Natural killer cell (primary cell): Measurements from ENCODE around the gene PLXNC1. TPM values are rescaled to one million over a fixed set of nuclear protein-coding genes. Genes with fewer than 3 reads are reported as not detected.

Source experiments
- ATAC-seq, 3 donors: fragments of 150-1000 bp in 2 of 3; fragments of 200-7000 bp in 1 of 3; cut with Tn5 transposase; 1 replicate in 1 of 3; 2 replicates in 2 of 3; pipeline ENCODE4 v1.10.0; 2021; ENCODE audit warnings: mild to moderate bottlenecking in 2 of 3, moderate library complexity in 2 of 3
- DNase-seq, 2 donors: peaks; one replicate each; pipeline versions ENCODE4 v3.0.0 to v3.0.0-alpha.2; 2013 to 2021; ENCODE audit warnings: mixed read lengths in 1 of 2
- H3K27ac ChIP-seq: one replicate; pipeline ENCODE4 v1.5.1; 2013; ENCODE audit warnings: mild to moderate bottlenecking, low read length
- H3K27me3 ChIP-seq: one replicate; pipeline ENCODE4 v1.6.1; 2013; ENCODE audit warnings: low read length; ENCODE audit not compliant: control insufficient read depth, insufficient read depth
- H3K36me3 ChIP-seq: one replicate; pipeline ENCODE4 v1.6.1; 2013; ENCODE audit warnings: low read length; ENCODE audit not compliant: control insufficient read depth, insufficient read depth
- H3K4me1 ChIP-seq: one replicate; pipeline ENCODE4 v1.6.1; 2013; ENCODE audit warnings: low read length; ENCODE audit not compliant: control insufficient read depth, insufficient read depth
- H3K4me3 ChIP-seq: one replicate; pipeline ENCODE4 v1.5.1; 2013; ENCODE audit warnings: low read length
- H3K9me3 ChIP-seq: one replicate; pipeline ENCODE4 v1.6.1; 2013; ENCODE audit warnings: low read length; ENCODE audit not compliant: control insufficient read depth, insufficient read depth
- H3K27ac Mint-ChIP-seq, 2 donors: one replicate each; pipeline ENCODE4 v1.8.0; 2022; ENCODE audit warnings: mild to moderate bottlenecking in 2 of 2, mixed read lengths in 2 of 2, moderate library complexity in 1 of 2
- H3K27me3 Mint-ChIP-seq, 2 donors: one replicate each; pipeline ENCODE4 v1.8.0; 2022; ENCODE audit warnings: low read depth in 2 of 2, mixed read lengths in 2 of 2
- H3K36me3 Mint-ChIP-seq: one replicate; pipeline ENCODE4 v1.8.0; 2022; ENCODE audit warnings: mixed read lengths
- H3K4me1 Mint-ChIP-seq, 2 donors: one replicate each; pipeline ENCODE4 v1.8.0; 2022; ENCODE audit warnings: mixed read lengths in 2 of 2
- H3K4me3 Mint-ChIP-seq: one replicate; pipeline ENCODE4 v1.8.0; 2022; ENCODE audit warnings: mild to moderate bottlenecking, moderate library complexity, mixed read lengths
- H3K9me3 Mint-ChIP-seq, 2 donors: one replicate each; pipeline ENCODE4 v1.8.0; 2022; ENCODE audit warnings: mixed read lengths in 2 of 2
- WGBS: methylation state at CpG from one replicate; pipeline ENCODE4 v1.1.7; 2013; ENCODE audit warnings: missing lambda C conversion rate; ENCODE audit not compliant: insufficient coverage; 5-methylcytosine and 5-hydroxymethylcytosine counted together
- intact Hi-C: fragments of 100-400 bp; cut with micrococcal nuclease; formaldehyde crosslinking; loops from one replicate; pipeline ENCODE4 v1.14.2; 2022
- total RNA-seq, 4 donors: library from RNA; stranded (reverse); fragments of 120-200 nt in 1 of 4; gene quantifications; one replicate each; pipeline versions ENCODE4 v1.2.3 to v1.2.4, GENCODE V29; 2013 to 2022
- TF ChIP-seq, protein P1 (sequence below): fragments of 200-600 bp; IDR thresholded peaks from one replicate; pipeline ENCODE4 v1.8.0; 2022; ENCODE audit warnings: antibody characterized with exemption

The PLXNC1 gene
- total RNA-seq, 3 donors from 2014 or later (not counting 1 experiment from before 2014, with no cell fraction given) = 22.0 to 30.7 (median 26.5) TPM

DNA sequence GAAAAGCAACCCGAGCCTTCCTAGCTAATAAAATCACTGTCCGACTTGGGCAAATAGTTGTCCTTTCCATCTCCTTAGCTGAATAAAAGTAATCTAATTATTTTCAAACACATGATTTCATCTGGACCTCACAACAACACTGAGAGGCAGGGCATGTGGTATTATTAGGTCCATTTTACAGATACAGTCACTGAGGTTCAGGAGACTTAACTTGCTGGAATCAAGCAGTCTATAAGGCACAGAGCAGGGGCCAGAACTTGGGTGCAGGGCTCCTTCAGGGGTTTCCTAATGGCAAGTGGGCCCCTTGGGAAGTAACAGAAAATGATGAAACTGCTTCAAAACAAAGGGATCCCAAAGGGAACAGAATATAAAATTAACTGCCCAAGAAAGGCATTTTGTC is 15.5 kb downstream of the PLXNC1 start:
- Mint-ChIP-seq H3K4me3 (no peak overlapping the region), H3K27ac (no peak overlapping the region), H3K4me1 (peaks cover 21 to 44% of the 10 kb centered on the region in 2 donors), H3K9me3 (peaks cover 0 to 2% of the 10 kb centered on the region in 2 donors), H3K36me3 (no peaks in the 10 kb centered on the region), H3K27me3 (no peaks in the 10 kb centered on the region)
- TF ChIP-seq, protein P1, sequence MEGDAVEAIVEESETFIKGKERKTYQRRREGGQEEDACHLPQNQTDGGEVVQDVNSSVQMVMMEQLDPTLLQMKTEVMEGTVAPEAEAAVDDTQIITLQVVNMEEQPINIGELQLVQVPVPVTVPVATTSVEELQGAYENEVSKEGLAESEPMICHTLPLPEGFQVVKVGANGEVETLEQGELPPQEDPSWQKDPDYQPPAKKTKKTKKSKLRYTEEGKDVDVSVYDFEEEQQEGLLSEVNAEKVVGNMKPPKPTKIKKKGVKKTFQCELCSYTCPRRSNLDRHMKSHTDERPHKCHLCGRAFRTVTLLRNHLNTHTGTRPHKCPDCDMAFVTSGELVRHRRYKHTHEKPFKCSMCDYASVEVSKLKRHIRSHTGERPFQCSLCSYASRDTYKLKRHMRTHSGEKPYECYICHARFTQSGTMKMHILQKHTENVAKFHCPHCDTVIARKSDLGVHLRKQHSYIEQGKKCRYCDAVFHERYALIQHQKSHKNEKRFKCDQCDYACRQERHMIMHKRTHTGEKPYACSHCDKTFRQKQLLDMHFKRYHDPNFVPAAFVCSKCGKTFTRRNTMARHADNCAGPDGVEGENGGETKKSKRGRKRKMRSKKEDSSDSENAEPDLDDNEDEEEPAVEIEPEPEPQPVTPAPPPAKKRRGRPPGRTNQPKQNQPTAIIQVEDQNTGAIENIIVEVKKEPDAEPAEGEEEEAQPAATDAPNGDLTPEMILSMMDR = no peak
- 95% methylated on average over 2 of the region's 2 CpGs for WGBS
- ATAC-seq (no peak), DNase-seq (no peak)
- no peaks in the 10 kb centered on the region for H3K4me1 ChIP-seq
- H3K27me3 ChIP-seq = no peaks in the 10 kb centered on the region
- no peak overlapping the region for H3K27ac ChIP-seq
- no peaks in the 10 kb centered on the region for H3K9me3 ChIP-seq
- H3K4me3 ChIP-seq = no peak overlapping the region
- no peaks in the 10 kb centered on the region for H3K36me3 ChIP-seq
- intact Hi-C loops = no loop called here

DNA sequence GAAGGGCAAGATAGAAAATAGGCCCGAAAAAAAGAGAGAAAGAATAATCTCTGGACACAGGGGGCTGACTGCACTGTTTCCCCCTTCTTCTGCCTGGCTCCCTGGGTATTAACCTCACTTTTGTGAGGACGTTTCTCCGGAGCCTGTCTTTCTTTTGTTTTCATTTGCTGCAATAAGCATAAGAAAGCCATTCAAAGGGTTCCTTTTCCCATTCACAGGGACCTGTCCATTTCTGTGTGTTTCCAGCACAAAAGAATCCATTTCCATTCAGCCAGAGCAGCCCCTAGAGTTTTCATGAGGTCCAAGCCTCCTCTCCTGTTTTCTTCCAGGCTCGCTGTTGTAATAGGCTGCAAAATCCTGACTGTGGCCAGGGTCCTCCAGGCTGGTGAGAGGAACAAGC is 16.8 kb downstream of the PLXNC1 start:
- no peaks in the 10 kb centered on the region for H3K36me3 Mint-ChIP-seq
- no peak overlapping the region for H3K4me3 Mint-ChIP-seq
- TF ChIP-seq, protein P1 = no peak
- H3K4me1 Mint-ChIP-seq = peaks cover 13 to 38% of the 10 kb centered on the region in 2 donors
- Histone ChIP-seq H3K27ac (no peak overlapping the region), H3K4me3 (no peak overlapping the region), H3K9me3 (no peaks in the 10 kb centered on the region), H3K4me1 (no peaks in the 10 kb centered on the region), H3K27me3 (no peaks in the 10 kb centered on the region), H3K36me3 (no peaks in the 10 kb centered on the region)
- H3K27me3 Mint-ChIP-seq = no peaks in the 10 kb centered on the region
- no peak overlapping the region for H3K27ac Mint-ChIP-seq
- intact Hi-C loops = no loop called here
- peaks cover 0 to 2% of the 10 kb centered on the region in 2 donors for H3K9me3 Mint-ChIP-seq
- ATAC-seq (no peak), DNase-seq (no peak)
- WGBS = 93% methylated on average over 4 of the region's 4 CpGs

DNA sequence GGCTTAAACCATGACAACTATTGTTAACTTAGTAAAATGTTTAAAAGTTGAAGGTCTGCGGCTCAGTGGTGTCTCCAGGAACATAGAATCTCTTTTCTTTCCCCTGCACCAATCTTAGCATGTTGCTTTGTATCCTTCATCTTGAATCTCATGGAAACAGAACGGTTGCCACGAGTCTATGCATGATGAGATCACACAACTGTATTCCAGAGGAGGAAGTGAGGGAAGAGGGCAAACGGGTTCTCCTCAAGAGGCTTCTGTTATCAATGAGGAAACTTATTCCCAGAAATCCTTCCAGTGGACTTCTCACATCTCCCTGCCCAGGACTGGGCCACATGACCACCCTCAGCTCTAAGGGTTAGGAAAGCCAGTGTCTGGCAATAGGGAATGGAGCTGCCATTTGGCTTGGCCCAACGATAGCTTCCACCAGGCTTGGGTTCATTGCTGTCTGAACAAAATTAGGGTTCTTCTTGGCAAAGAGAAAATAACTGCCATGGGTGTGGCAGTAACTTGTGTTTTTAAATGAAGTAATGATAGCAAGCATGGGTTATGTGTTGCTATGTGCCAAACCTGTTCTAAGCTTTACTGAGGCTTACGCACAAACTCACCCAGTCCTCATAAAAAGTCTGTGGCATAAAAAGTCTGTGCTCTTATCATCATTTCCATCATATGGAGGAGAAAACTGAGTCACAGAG is 17.4 kb downstream of the PLXNC1 start:
- Histone ChIP-seq H3K4me1 (no peaks in the 10 kb centered on the region), H3K9me3 (no peaks in the 10 kb centered on the region), H3K4me3 (no peak overlapping the region), H3K36me3 (peaks cover 3% of the 10 kb centered on the region), H3K27me3 (no peaks in the 10 kb centered on the region), H3K27ac (no peak overlapping the region)
- ATAC-seq = no peak
- TF ChIP-seq, protein P1 = no peak
- no peaks in the 10 kb centered on the region for H3K36me3 Mint-ChIP-seq
- intact Hi-C loops = no loop called here
- DNase-seq = no peak
- peaks cover 0 to 2% of the 10 kb centered on the region in 2 donors for H3K9me3 Mint-ChIP-seq
- H3K27ac Mint-ChIP-seq = no peak overlapping the region
- 91% methylated on average over 5 of the region's 6 CpGs for WGBS
- H3K4me3 Mint-ChIP-seq = no peak overlapping the region
- H3K27me3 Mint-ChIP-seq = no peaks in the 10 kb centered on the region
- H3K4me1 Mint-ChIP-seq = peaks cover 13 to 41% of the 10 kb centered on the region in 2 donors
